H54 (cell line): ENCODE measurements around the gene EWSR1.

Experiments used
- DNase-seq: peaks from one replicate; pipeline ENCODE4 v3.0.0; 2011; ENCODE audit warnings: low spot score, mixed read lengths; ENCODE audit not compliant: insufficient read length
- FAIRE-seq: peaks from 3 replicates; lab custom pipeline; 2011; peaks lifted over from hg19 to GRCh38; lab: Jason Lieb, UNC
- POLR2A ChIP-seq: IDR thresholded peaks from 2 replicates; pipeline ENCODE4 v1.6.1; 2011; ENCODE audit warnings: low read depth, mild to moderate bottlenecking, low read length

Gene EWSR1

DNA sequence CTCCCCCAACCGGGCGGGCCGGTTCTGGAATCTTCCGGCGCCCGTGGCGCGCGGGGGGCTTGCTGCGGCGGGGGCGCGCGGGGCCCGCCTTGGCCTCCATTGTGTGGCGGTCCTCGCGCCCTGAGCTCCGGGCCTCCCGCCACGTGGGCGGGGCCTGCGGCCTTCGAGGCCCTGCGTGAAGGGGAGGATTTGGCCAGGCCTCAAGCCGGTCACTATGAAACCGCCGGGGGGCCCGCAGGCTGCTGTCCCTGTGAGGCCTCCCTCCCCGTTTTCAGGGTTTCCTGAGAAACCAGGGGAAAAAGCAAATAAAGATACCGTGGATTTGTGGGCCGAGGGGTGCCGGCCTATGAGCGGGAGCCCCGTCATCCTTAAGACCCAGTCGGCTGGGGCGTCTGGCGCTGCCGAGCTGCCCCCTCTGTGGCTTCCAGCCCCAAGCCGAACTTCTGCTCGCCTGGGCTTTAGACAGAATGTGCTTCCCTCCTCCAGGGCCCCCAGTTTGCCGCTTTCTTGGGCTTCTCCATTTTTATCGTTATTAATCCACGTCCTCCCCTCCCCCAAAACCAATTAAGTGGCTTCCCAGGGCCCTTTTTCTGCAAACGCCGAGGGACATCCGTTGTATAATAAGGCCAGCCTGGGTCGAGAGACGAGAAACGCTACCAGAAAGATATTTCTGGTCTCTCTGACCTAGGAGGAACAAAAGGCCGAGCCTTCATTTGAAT, 602 bp downstream of the EWSR1 start:
- no peak for TF ChIP-seq POLR2A
- DNase-seq (no peak), FAIRE-seq (no peak)

DNA sequence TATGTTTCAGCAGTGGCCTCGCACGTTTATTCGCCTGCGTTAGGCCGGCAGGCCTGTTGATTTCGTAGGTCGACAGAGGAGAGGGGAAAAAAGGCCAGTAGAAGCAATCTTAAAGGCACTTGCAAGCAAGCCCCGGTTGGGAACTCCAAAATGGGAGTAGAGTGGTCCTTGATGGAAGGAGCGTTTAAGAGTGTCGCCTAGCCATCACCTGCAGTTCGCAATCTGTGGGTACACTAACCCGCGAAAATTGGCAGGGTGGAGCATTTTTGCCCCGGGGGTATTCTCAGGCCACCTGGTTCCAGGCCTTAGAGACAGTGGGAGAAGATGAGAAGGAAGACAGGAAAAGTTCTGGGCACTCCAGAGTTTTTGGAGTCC, 1.1 kb downstream of the EWSR1 start:
- FAIRE-seq, result no peak
- no peak for TF ChIP-seq POLR2A
- DNase-seq, result no peak

DNA sequence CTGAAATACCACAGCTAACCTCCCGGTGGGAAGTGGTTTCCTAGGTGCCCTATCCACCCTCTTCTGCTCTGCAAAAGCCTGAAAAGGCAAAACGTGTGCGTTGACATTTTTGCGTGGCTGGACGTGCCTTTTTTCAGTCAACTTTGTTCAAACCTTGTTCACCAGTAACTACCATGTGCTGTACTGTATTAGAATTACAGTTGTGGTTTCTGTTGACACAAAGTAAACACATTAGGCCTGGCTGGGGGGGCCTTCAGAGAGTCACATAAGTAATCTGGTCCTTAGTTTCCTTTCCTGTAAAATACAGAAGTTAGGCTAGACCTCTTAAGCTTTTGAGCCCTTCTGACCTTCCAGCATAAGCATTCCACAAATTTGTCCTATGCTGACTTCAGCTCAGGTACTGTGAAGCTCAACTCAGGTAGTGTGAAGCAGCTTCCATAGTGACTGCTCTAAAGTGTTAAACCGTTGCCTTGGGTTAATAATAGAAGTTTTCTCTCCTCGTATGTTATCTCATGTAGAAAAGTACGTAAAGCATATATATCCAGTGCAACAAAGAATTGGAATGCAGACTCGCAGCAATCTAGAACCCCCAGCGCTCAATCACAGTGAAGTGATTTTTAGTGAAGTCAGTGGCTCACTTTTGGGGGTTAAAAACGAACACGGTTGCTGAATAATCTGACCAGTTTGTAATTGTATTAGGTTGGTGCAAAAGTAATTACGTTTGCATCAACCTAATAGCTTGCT, 1.8 kb downstream of the EWSR1 start:
- DNase-seq (no peak), FAIRE-seq (no peak)
- no peak for TF ChIP-seq POLR2A

DNA sequence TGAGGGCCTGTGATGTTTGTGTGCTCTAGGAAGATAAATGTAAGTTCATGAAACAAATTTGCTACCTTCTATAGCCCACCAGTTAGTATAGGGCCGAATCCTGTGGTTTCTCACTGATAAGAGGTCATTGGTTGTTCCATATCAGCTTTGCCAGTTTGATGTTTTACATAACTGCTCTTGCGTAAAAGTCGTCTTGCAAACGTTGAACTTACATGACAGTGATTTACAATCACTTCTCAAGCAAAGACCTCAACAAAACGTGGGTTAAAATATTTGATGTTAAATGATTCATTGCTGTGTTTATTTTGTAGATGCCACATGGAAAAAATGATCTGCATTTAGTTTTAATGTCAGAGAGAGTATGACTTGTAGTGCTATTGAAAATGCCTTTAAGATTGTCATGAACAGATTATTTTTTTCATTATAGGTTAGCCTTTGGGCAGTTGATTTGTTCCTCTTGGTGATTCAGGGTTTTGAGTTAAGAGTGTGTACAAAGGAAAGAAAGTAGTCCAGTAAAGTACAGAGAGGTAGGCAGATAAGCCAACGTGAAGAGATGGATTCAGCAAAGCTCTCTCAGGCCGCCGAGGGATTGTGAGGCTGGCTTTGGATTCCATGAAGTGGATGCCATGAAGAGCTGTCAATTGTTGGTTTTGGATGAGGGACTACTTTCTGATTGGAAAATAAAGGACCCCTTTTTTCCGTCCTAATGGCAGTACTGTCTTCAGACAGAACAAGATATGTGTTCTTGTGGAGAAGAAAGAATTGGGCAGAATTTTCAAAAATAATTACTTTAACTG, 2.6 kb downstream of the EWSR1 start:
- no peak for FAIRE-seq
- no peak for DNase-seq
- TF ChIP-seq POLR2A, result no peak

DNA sequence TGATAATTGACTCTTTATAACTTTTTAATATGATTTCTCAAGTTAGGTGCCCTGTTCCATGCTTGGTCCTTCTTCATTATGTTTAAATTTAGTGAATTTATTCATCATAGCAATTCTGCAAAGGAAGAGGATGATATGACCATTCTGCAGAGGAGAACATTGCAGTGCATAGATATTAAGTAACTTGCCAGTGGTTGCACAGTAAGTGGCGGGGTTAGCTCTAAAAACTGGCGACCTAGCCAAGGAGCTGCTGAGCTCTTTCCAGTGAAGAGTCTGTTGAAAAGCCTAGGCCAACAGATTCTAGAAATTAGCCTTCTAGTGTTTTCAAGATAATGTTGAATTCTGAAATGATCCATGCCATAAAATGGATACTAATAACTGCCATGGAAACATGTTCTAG, 4.6 kb downstream of the EWSR1 start:
- no peak for TF ChIP-seq POLR2A
- FAIRE-seq (no peak), DNase-seq (no peak)

DNA sequence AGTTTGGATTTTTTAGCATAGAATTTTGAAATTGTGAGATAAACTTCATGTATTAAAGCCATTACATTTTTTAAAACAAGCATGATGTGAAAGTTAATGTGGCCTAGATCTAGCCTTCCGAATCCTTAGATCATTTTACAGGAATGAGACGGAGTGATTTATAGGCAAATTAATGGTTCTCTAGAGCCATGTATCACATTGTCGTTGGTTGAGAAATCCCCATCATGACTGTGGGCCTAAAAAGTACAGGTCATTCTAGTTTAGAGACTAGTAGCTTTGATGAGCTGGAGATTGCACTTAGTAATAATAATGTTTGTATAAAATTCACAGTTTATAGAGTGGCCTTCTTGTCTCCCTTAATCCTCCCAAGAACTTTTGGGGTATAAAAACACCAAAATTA, 7.1 kb downstream of the EWSR1 start:
- no peak for DNase-seq
- TF ChIP-seq POLR2A, result no peak
- no peak for FAIRE-seq

DNA sequence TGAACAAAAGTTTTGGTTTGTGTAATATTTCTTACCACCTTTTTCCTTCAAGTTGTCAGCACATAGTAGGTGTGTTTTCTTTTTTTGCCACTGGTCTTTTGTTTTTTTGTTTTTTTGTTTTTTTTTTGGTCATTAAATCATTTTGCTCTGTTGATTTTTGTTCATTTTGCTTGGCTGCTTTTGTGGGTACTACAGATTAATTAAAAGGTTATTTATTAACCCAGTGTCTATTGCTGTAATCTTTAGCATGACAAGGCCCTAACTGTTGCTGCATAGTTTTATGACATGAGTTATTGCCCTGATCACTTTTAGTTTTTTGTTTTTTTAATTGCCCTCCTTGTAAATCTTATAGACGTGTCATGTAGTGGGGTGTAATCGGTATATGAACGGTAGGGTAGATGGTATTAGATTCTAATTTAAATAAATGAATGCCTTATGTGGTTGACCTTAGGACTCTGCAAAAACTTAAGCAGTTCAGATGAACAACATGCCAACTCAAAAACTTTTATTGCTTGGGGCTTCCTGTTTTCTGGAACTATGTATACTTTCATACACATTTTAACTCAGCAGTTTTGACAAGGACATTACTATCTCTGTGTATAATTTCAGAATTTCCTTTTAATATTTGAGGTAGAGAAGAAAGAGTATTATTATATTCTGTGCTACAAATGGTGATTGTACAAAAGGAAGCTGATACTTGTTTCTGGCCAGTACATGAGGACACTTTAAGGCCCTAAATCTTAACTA, 7.9 kb downstream of the EWSR1 start:
- FAIRE-seq (no peak), DNase-seq (no peak)
- TF ChIP-seq POLR2A, result no peak

DNA sequence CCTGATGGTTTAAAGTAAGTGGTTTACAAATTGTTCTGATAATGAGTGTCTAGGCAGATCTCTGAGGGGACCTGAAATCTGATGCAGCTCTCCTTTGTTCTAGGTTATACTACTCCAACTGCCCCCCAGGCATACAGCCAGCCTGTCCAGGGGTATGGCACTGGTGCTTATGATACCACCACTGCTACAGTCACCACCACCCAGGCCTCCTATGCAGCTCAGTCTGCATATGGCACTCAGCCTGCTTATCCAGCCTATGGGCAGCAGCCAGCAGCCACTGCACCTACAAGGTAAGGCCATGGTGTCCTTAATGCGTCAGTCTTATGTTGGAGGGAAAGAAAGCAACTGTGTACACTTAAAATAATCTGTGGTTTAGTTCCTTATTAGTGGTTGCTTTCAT, 9.9 kb downstream of the EWSR1 start:
- no peak for FAIRE-seq
- no peak for TF ChIP-seq POLR2A

DNA sequence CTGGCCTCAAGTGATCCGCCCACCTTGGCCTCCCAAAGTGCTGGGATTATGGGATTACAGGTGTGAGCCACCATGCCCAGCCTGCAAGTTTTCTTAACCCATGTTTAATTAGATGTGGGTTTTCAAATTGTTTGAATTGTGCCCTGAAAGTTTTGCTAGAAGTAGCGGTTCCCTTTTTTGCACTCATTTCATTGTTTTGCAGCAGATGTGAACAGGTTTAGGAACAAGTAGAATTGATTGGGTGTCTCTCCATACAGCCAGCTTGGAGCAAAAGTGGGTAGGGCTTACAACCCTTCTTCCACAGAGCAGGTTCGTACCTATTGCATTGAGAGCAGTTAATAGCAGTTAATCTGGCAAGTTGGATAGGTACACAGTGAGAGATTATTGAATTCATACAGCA, 16.1 kb downstream of the EWSR1 start:
- DNase-seq (no peak), FAIRE-seq (no peak)
- TF ChIP-seq POLR2A, result no peak

More for the DNA sequence above, 9.9 kb downstream of the EWSR1 start:
- no peak for DNase-seq

DNA sequence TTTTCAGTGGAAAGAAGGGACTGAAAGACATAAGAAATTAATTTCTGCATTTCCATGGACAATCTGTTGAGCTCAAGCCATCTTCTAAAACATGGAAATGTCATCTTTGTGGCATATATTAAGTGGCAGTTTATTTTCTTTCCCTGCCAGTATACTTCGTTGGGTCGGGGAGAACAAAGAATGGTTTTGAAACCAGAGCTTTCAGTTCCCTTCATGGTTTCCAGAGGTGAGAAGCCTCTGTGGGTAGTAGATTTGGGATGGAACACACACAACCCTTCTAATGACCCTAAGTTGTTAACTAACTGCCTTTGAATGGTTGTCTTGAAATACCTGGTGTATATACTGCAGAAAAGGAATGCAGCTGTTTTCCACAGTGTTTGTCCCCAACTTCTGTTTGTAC, 20.8 kb downstream of the EWSR1 start:
- no peak for FAIRE-seq
- no peak for TF ChIP-seq POLR2A
- DNase-seq, result no peak

DNA sequence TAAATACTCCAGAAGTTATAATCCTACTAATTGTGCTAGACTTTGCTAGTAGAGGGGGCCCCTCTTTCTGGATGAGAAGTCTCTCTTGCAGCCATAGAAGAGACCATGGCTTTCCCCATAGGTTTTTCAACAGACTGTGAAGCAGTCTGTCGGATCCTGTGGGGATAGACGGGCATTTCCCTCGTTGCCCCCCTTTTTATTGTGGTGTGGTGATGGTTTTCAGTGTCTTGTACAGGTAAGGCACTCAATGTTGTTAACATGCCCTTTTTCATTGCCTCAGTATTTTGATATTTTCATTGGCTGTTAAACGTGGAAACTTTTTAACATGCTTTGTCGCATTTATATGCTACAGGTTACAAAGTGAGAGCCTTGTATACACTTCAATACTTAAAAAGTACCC, 22.0 kb downstream of the EWSR1 start:
- FAIRE-seq (no peak), DNase-seq (no peak)
- no peak for TF ChIP-seq POLR2A

DNA sequence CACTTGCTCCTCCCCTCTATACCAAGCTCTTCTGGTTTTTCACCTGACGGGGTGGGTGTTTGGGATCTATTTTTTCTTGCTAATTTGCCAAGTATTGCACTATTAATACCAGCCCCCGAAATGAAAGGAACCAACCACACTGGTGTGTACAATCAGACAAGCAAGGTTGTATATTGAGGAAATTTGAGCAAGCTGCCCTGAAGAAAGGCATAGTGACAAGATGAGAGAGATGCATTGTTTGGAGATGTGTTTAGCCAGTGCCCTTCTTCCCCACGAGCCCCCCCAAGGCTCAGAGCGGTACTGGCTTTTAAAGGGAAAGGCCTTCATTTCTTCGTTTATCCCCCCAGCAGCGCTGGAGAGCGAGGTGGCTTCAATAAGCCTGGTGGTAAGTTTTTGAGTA, 23.1 kb downstream of the EWSR1 start:
- TF ChIP-seq POLR2A, result no peak
- DNase-seq, result no peak
- FAIRE-seq, result no peak

DNA sequence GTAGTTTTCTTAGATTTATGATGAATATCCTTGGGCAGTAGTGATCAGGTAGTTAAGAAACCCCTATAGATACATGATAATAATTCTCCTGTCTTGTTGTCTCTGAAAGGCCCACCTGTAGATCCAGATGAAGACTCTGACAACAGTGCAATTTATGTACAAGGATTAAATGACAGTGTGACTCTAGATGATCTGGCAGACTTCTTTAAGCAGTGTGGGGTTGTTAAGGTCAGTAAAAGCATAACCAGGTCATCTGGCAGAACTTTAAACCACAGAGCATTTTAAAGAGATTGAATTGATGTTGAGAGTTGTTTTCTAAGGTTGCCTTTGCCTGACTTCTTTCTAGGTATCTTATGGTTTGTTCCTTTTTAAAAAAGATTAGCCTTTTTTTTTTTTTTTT, 24.3 kb downstream of the EWSR1 start:
- DNase-seq (no peak), FAIRE-seq (no peak)
- TF ChIP-seq POLR2A, result no peak
